Measurements from ENCODE around the gene PCCA. TPM values are rescaled to one million over a fixed set of nuclear protein-coding genes. Genes with fewer than 3 reads are reported as not detected.

The PCCA gene
- total RNA-seq, 4 donors from 2014 or later: 46.9 to 66.0 (median 49.4) TPM

GRCh38 chr13:100428986-100429385 is 340.1 kb downstream of the PCCA start:
- Histone ChIP-seq H3K27ac (no peak overlapping the region), H3K4me3 (no peak overlapping the region), H3K27me3 (no peaks in the 10 kb centered on the region), H3K36me3 (no peaks in the 10 kb centered on the region), H3K4me1 (no peaks in the 10 kb centered on the region), H3K9me3 (no peaks in the 10 kb centered on the region)
- no peak for DNase-seq
- TF ChIP-seq POLR2A (IDR thresholded peaks at IDR 0.05): no peak
- no peak for TF ChIP-seq CTCF (IDR thresholded peaks at IDR 0.05)

- DNase-seq: no peak
- Histone ChIP-seq H3K27ac (no peak overlapping the region), H3K9me3 (no peaks in the 10 kb centered on the region), H3K36me3 (no peaks in the 10 kb centered on the region), H3K4me1 (no peaks in the 10 kb centered on the region), H3K27me3 (no peaks in the 10 kb centered on the region), H3K4me3 (no peak overlapping the region)
- TF ChIP-seq CTCF (IDR thresholded peaks at IDR 0.05) (no peak), POLR2A (IDR thresholded peaks at IDR 0.05) (no peak)
Measured at GRCh38 chr13:100432611-100433010, 343.7 kb downstream of the PCCA start.

GRCh38 chr13:100433475-100433874 is 344.6 kb downstream of the PCCA start:
- H3K4me1 ChIP-seq: no peaks in the 10 kb centered on the region
- H3K27ac ChIP-seq: no peak overlapping the region
- no peaks in the 10 kb centered on the region for H3K36me3 ChIP-seq
- no peak overlapping the region for H3K4me3 ChIP-seq
- no peaks in the 10 kb centered on the region for H3K27me3 ChIP-seq
- TF ChIP-seq CTCF (IDR thresholded peaks at IDR 0.05) (no peak), POLR2A (IDR thresholded peaks at IDR 0.05) (no peak)
- no peaks in the 10 kb centered on the region for H3K9me3 ChIP-seq
- no peak for DNase-seq

- Histone ChIP-seq H3K27ac (no peak overlapping the region), H3K9me3 (no peaks in the 10 kb centered on the region), H3K27me3 (no peaks in the 10 kb centered on the region), H3K36me3 (no peaks in the 10 kb centered on the region), H3K4me3 (no peak overlapping the region), H3K4me1 (no peaks in the 10 kb centered on the region)
- TF ChIP-seq POLR2A (IDR thresholded peaks at IDR 0.05): no peak
- TF ChIP-seq CTCF (IDR thresholded peaks at IDR 0.05): no peak
- no peak for DNase-seq
Measured at GRCh38 chr13:100434010-100434763, 345.3 kb downstream of the PCCA start.

- TF ChIP-seq POLR2A (IDR thresholded peaks at IDR 0.05) (no peak), CTCF (IDR thresholded peaks at IDR 0.05) (no peak)
- no peak overlapping the region for H3K4me3 ChIP-seq
- DNase-seq: no peak
- H3K27me3 ChIP-seq: no peaks in the 10 kb centered on the region
- no peaks in the 10 kb centered on the region for H3K4me1 ChIP-seq
- H3K36me3 ChIP-seq: no peaks in the 10 kb centered on the region
- no peaks in the 10 kb centered on the region for H3K9me3 ChIP-seq
- H3K27ac ChIP-seq: no peak overlapping the region
Measured at GRCh38 chr13:100436099-100436498, 347.2 kb downstream of the PCCA start.

All from Peyer's patch (tissue), 4 donors.